Colonic mucosa (tissue), 4 donors: ENCODE measurements around the gene UBXN10. TPM values are rescaled to one million over a fixed set of nuclear protein-coding genes. Genes with fewer than 3 reads are reported as not detected.

Source experiments
- DNase-seq: peaks from one replicate; pipeline ENCODE4 v3.0.0-alpha.2; 2020
- H3K27ac ChIP-seq: fragments of 200-600 bp; one replicate; pipeline ENCODE4 v1.8.0; 2021
- H3K27me3 ChIP-seq: fragments of 200-600 bp; one replicate; pipeline ENCODE4 v1.8.0; 2021
- H3K36me3 ChIP-seq: fragments of 200-600 bp; one replicate; pipeline ENCODE4 v1.8.0; 2021
- H3K4me1 ChIP-seq: fragments of 200-600 bp; one replicate; pipeline ENCODE4 v1.8.0; 2021; ENCODE audit warnings: mild to moderate bottlenecking
- H3K4me3 ChIP-seq: fragments of 200-600 bp; one replicate; pipeline ENCODE4 v1.8.0; 2021
- H3K9ac ChIP-seq, 2 donors: one replicate each; pipeline ENCODE4 v1.7.0; 2013; ENCODE audit warnings: control low read depth in 2 of 2, low read depth in 2 of 2, low read length in 2 of 2
- H3K9me3 ChIP-seq: fragments of 200-600 bp; one replicate; pipeline ENCODE4 v1.8.0; 2021
- intact Hi-C: fragments of 100-400 bp; cut with DNase I; formaldehyde crosslinking; loops from one replicate; pipeline ENCODE4 v1.14.1; 2022
- total RNA-seq, 2 donors: library from RNA; stranded (reverse); fragmentation: NEBNext Ultra II Directional in 1 of 2; extraction: Animal tissue kit (Norgen Biotek cat#: 25700) in 1 of 2; gene quantifications; one replicate each; pipeline ENCODE4 v1.2.1, GENCODE V29; 2021
- TF ChIP-seq, protein P1 (sequence below): fragments of 200-600 bp; IDR thresholded peaks from one replicate; pipeline ENCODE4 v1.8.0; 2022; ENCODE audit warnings: antibody characterized with exemption, mild to moderate bottlenecking
- donor health status: healthy.
- donor health status: DM: no; HTN: no; CAD: no.
- donor health status: DM: no; HTN: no; CAD: no.

Gene UBXN10
- total RNA-seq, 2 donors from 2014 or later = 3.3 to 3.5 TPM

GRCh38 chr1:20172033-20172590, 13.8 kb upstream of the UBXN10 start:
- Histone ChIP-seq H3K4me1 (no peaks in the 10 kb centered on the region), H3K4me3 (no peak overlapping the region), H3K36me3 (no peaks in the 10 kb centered on the region), H3K9ac (no peak overlapping the region), H3K27me3 (no peaks in the 10 kb centered on the region), H3K27ac (no peak overlapping the region), H3K9me3 (no peaks in the 10 kb centered on the region)
- TF ChIP-seq, protein P1, sequence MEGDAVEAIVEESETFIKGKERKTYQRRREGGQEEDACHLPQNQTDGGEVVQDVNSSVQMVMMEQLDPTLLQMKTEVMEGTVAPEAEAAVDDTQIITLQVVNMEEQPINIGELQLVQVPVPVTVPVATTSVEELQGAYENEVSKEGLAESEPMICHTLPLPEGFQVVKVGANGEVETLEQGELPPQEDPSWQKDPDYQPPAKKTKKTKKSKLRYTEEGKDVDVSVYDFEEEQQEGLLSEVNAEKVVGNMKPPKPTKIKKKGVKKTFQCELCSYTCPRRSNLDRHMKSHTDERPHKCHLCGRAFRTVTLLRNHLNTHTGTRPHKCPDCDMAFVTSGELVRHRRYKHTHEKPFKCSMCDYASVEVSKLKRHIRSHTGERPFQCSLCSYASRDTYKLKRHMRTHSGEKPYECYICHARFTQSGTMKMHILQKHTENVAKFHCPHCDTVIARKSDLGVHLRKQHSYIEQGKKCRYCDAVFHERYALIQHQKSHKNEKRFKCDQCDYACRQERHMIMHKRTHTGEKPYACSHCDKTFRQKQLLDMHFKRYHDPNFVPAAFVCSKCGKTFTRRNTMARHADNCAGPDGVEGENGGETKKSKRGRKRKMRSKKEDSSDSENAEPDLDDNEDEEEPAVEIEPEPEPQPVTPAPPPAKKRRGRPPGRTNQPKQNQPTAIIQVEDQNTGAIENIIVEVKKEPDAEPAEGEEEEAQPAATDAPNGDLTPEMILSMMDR = no peak
- intact Hi-C loops = no loop called here
- DNase-seq = no peak

DNA sequence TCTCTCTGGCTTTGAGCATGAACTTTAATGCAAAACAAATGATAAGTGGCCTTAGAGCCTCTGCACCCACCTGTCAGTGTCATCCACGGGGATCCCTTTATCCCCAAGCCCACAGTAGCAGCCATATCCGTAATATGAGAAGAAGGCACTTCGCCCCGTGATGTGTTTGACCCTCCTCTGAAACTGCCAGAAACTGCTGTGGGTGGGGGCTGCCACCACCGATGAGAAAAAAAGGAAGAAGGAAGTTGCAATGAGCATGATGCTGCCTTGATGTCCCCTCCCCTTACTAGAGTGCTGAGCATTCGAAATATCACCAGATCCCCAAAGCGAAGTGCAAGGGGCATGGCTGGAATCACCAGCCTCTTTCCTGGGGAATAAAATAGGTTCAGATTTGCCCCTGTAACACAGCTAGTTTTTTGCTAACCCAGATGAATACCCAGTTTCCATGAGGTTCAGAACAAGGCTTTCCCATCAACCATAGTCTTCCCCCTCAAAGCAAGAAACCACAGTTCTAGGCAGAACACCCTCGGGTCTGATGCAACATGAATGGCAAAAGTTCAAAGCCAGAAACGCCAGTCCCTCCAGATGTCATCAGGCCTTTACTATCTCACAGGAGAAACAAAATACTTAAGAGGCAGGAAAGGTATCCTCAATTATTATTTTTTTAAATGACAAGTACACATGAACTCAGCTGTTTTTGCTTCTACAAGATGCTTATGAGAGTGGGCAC, 10.8 kb upstream of the UBXN10 start:
- Histone ChIP-seq H3K4me1 (no peaks in the 10 kb centered on the region), H3K36me3 (no peaks in the 10 kb centered on the region), H3K9ac (no peak overlapping the region), H3K27ac (no peak overlapping the region), H3K4me3 (no peak overlapping the region), H3K9me3 (no peaks in the 10 kb centered on the region), H3K27me3 (no peaks in the 10 kb centered on the region)
- TF ChIP-seq, protein P1 = no peak
- intact Hi-C loops = no loop called here
- DNase-seq = no peak

DNA sequence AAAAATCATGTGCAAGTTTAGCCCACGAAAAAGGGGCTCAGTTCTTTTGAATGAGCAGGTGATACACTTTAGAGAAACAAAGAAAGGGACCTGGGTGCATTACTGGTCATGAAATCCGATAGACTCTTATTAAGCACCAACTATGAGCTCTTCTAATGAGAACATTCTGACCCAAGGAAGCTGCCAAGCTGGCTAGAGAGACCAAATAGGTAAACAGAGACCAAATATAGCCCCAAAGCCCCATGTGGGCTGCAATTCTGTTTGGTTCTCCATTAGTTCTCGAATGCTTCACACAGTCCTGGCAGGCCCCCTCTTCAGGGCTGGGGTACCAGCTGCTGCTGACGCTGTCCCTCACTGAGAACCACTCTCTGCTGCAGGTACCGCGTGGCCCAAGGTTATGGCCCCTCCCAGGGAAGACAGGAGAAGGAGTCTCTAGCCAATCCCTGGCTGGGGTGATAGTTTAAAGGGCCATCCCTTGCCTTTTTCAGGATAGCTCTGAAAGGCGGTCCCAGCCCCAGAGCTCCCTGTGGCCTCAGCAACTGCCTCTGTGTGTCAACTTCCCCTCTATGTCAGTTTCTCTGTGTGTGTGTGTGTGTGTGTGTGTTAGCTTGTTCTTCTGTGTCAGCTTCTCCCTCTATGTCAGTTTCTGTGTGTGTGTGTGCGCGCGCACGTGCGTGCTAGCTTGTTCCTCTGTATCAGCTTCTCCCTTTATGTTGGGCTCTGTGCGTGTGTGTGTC, 7.1 kb upstream of the UBXN10 start:
- DNase-seq = no peak
- TF ChIP-seq, protein P1 = no peak
- H3K4me1 ChIP-seq = no peaks in the 10 kb centered on the region
- no peaks in the 10 kb centered on the region for H3K36me3 ChIP-seq
- H3K4me3 ChIP-seq = no peak overlapping the region
- H3K27ac ChIP-seq = no peak overlapping the region
- no peaks in the 10 kb centered on the region for H3K27me3 ChIP-seq
- H3K9ac ChIP-seq = no peak overlapping the region
- intact Hi-C loops = no loop called here
- H3K9me3 ChIP-seq = no peaks in the 10 kb centered on the region

DNA sequence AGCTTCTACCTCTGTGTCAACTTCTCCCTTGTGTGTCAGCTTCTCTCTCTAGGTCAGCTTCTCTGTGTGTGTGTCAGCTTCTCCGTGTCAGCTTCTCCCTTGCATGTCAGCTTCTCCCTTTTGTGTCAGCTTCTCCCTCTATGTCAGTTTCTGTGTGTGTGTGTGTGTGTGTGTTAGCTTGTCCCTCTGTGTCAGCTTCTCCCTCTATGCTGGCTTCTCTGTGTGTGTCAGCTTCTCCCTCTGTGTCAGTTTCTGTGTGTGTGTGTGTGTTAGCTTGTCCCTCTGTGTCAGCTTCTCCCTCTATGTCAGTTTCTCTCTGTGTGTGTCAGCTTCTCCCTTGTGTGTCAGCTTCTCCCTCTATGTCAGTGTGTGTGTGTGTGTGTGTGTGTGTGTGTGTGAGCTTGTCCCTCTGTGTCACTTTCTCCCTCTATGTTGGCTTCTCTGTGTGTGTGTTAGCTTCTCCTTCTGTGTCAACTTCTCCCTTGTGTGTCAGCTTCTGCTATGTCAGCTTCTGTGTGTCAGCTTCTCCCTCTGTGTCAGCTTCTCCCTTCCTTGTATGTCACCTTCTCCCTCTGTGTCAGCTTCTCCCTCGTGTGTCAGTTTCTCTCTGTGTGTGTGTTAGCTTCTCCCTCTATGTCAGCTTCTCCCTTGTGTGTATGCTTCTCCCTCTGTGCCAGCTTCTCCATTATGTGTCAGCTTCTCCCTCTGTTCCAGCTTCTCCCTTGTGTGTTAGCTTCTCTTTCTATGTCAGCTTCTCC, 6.3 kb upstream of the UBXN10 start:
- Histone ChIP-seq H3K4me3 (no peak overlapping the region), H3K9ac (no peak overlapping the region), H3K36me3 (no peaks in the 10 kb centered on the region), H3K27ac (no peak overlapping the region), H3K4me1 (no peaks in the 10 kb centered on the region), H3K9me3 (no peaks in the 10 kb centered on the region), H3K27me3 (no peaks in the 10 kb centered on the region)
- intact Hi-C loops = no loop called here
- no peak for DNase-seq
- TF ChIP-seq, protein P1 = no peak

DNA sequence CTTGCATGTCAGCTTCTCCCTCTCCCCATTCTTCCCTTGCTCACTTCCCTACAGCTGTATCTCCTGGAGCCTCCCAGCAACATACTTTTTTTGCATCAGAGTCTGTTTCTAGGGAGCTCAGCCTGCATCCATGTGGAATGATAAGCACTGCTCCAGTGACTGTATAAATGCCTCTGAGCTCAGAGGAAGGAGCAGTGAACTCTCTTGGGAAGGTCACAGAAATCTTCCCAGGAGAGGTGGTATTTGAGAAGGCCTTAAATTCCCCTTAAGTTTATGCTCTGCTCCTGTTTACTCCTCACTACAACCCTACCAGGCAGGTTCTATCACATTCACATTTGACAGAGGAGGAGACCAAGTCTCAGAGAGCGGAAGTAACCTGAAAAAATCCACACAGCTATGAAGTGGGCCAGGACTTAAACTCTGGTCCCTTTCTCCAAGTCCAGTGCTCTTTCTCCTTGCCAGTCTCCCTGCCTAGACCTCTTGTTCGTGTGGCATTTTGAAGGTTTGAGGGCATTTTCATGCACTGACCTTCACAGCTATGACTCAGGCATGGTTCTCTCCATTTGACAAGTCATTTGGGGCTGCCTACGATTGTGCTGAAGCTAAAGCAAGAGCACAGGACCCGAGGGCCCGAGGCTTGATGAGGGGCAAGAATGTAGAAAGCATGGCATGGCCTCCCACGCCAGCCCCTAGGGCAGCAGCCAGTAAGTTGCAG, 5.6 kb upstream of the UBXN10 start:
- DNase-seq = no peak
- Histone ChIP-seq H3K4me1 (no peaks in the 10 kb centered on the region), H3K9me3 (no peaks in the 10 kb centered on the region), H3K27me3 (no peaks in the 10 kb centered on the region), H3K9ac (no peak overlapping the region), H3K27ac (no peak overlapping the region), H3K36me3 (no peaks in the 10 kb centered on the region), H3K4me3 (no peak overlapping the region)
- TF ChIP-seq, protein P1 = no peak
- intact Hi-C loops = no loop called here
